H1 (cell line): ENCODE data around the gene SDSL. TPM values are rescaled to one million over a fixed set of nuclear protein-coding genes. Genes with fewer than 3 reads are reported as not detected.

Source experiments
- CHD1 ChIP-seq: IDR thresholded peaks from 2 replicates; pipeline ENCODE4 v1.6.1; 2012; ENCODE audit warnings: low read depth, low read length, improper control_type of control experiment
- E2F6 ChIP-seq: IDR thresholded peaks from 2 replicates; pipeline ENCODE4 v1.6.1; 2012; ENCODE audit warnings: inconsistent platforms
- EGR1 ChIP-seq: IDR thresholded peaks from 2 replicates; pipeline ENCODE4 v1.6.1; 2011; ENCODE audit warnings: low read depth, low read length, borderline replicate concordance
- EZH2 ChIP-seq: fragments of 200-600 bp; sonication (generic); IDR thresholded peaks from 2 replicates; pipeline ENCODE4 v1.7.1; 2012; ENCODE audit warnings: low read depth, mild to moderate bottlenecking, moderate library complexity, low read length, inconsistent platforms; ENCODE audit not compliant: severe bottlenecking
- GABPA ChIP-seq: IDR thresholded peaks from 2 replicates; pipeline ENCODE4 v1.6.1; 2011; ENCODE audit warnings: mild to moderate bottlenecking, low read length, moderate library complexity, borderline replicate concordance; ENCODE audit not compliant: insufficient read depth
- HDAC2 ChIP-seq, 2 experiments: fragments of 300-600 bp in 1 of 2; sonication (generic) in 1 of 2; IDR thresholded peaks; 2 replicates each; pipeline ENCODE4 v1.6.1; 2011 to 2012; ENCODE audit warnings: low read depth in 2 of 2, low read length in 2 of 2, mild to moderate bottlenecking in 2 of 2, moderate library complexity in 2 of 2, borderline replicate concordance in 1 of 2, inconsistent platforms in 1 of 2
- POLR2A ChIP-seq, 2 experiments: IDR thresholded peaks; 1 replicate in 1 of 2; 2 replicates in 1 of 2; pipeline ENCODE4 v1.6.1; 2011; ENCODE audit warnings: low read depth in 2 of 2, low read length in 2 of 2, mild to moderate bottlenecking in 2 of 2; ENCODE audit errors: control extremely low read depth in 1 of 2
- SP2 ChIP-seq: IDR thresholded peaks from 2 replicates; pipeline ENCODE4 v1.6.1; 2012; ENCODE audit warnings: mild to moderate bottlenecking, low read length, inconsistent platforms
- polyA plus RNA-seq, 7 experiments: library from polyadenylated mRNA; depleted of rRNA in 3 of 7; stranded (reverse) in 5 of 7; unstranded in 2 of 7; fragments of >200 nt in 5 of 7; fragments of 200-250 nt in 2 of 7; gene quantifications; 1 replicate in 5 of 7; 2 replicates in 1 of 7; 4 replicates in 1 of 7; pipeline versions ENCODE4 v1.2.1 to v1.2.3, GENCODE V29; 2011 to 2013; ENCODE audit warnings: missing spikeins in 2 of 7, mixed read lengths in 2 of 7
- total RNA-seq: library from RNA; stranded (reverse); fragmentation: NEBNext Ultra II Directional; extraction: Animal tissue kit (Norgen Biotek cat#: 25700); gene quantifications from 2 replicates; pipeline ENCODE4 v1.2.1, GENCODE V29; 2021

SDSL gene
- total and polyA plus RNA-seq, 2 of the 8 experiments (the other 6 are each of a cell fraction or from before 2014, with no cell fraction given) = 0.69 to 1.3 TPM

GRCh38 chr12:113422886-113423669 lies 898 bp downstream of the SDSL start (continued):
- TF ChIP-seq E2F6 (no peak), SP2 (no peak), EZH2 (no peak), POLR2A (IDR thresholded peaks at IDR 0.05; ENCODE audit: control extremely low read depth in 1 of 2, low read depth in 2 of 2, low read length in 2 of 2) (no peak), HDAC2 (IDR thresholded peaks at IDR 0.05; ENCODE audit: borderline replicate concordance in 1 of 2, low read depth in 2 of 2, low read length in 2 of 2) (no peak), CHD1 (no peak), GABPA (no peak), EGR1 (no peak)
